ENCODE results near the gene TCERG1L. TPM values are rescaled to one million over a fixed set of nuclear protein-coding genes. Genes with fewer than 3 reads are reported as not detected.

TCERG1L gene
- polyA plus RNA-seq, 1 donor from 2014 or later, result 0.53 TPM

GRCh38 chr10:131316321-131317075, 5.0 kb upstream of the TCERG1L start:
- H4K20me1 ChIP-seq (ENCODE audit: insufficient read depth), result no peaks in the 10 kb centered on the region
- H3K79me2 ChIP-seq (replicated peaks; ENCODE audit: insufficient read depth, low read length), result no peaks in the 10 kb centered on the region
- no peaks in the 10 kb centered on the region for H3K9me2 ChIP-seq (ENCODE audit: insufficient read depth, low read length)
- H2AFZ ChIP-seq (ENCODE audit: low read depth, low read length), result no peak overlapping the region
- H3K36me3 ChIP-seq (ENCODE audit: insufficient read depth, low read length), result no peaks in the 10 kb centered on the region
- H3K27me3 ChIP-seq (ENCODE audit: insufficient read depth, low read depth, low read length), result peaks cover 16% of the 10 kb centered on the region
- no peaks in the 10 kb centered on the region for H3K9me3 ChIP-seq (ENCODE audit: low read length)
- H3K27ac ChIP-seq (ENCODE audit: low read length), result no peak overlapping the region
- H3K4me2 ChIP-seq (ENCODE audit: low read length), result no peak overlapping the region
- no peak overlapping the region for H3K4me3 ChIP-seq (ENCODE audit: low read length)
- no peaks in the 10 kb centered on the region for H3F3A ChIP-seq (ENCODE audit: insufficient read depth, low read length, poor library complexity, severe bottlenecking)
- no peak for TF ChIP-seq RAD21 (conservative IDR thresholded peaks at IDR 0.05)
- no peak overlapping the region for H3K9ac ChIP-seq (ENCODE audit: low read length)

GRCh38 chr10:131315344-131315743, 3.8 kb upstream of the TCERG1L start:
- Histone ChIP-seq H3K27ac (ENCODE audit: low read length) (no peak overlapping the region), H4K20me1 (ENCODE audit: insufficient read depth) (no peaks in the 10 kb centered on the region), H3K9me3 (ENCODE audit: low read length) (no peaks in the 10 kb centered on the region), H3K9me2 (ENCODE audit: insufficient read depth, low read length) (no peaks in the 10 kb centered on the region), H3K9ac (ENCODE audit: low read length) (no peak overlapping the region), H3K36me3 (ENCODE audit: insufficient read depth, low read length) (no peaks in the 10 kb centered on the region), H3K27me3 (ENCODE audit: insufficient read depth, low read depth, low read length) (peaks cover 20% of the 10 kb centered on the region), H3K4me3 (ENCODE audit: low read length) (no peak overlapping the region), H3K79me2 (replicated peaks; ENCODE audit: insufficient read depth, low read length) (no peaks in the 10 kb centered on the region), H3F3A (ENCODE audit: insufficient read depth, low read length, poor library complexity, severe bottlenecking) (no peaks in the 10 kb centered on the region), H2AFZ (ENCODE audit: low read depth, low read length) (no peak overlapping the region), H3K4me2 (ENCODE audit: low read length) (no peak overlapping the region)
- TF ChIP-seq CTCF (IDR thresholded peaks at IDR 0.05; ENCODE audit: poor library complexity, severe bottlenecking) (no peak), MXI1 (conservative IDR thresholded peaks at IDR 0.05; ENCODE audit: poor library complexity, severe bottlenecking) (no peak), REST (IDR thresholded peaks at IDR 0.05; ENCODE audit: borderline replicate concordance) (no peak), SMC3 (conservative IDR thresholded peaks at IDR 0.05; ENCODE audit: poor library complexity) (no peak), EZH2 (IDR thresholded peaks at IDR 0.05; ENCODE audit: borderline replicate concordance, insufficient read depth, low read length, poor library complexity, severe bottlenecking) (no peak), TAF1 (IDR thresholded peaks at IDR 0.05; ENCODE audit: low read depth) (no peak), RAD21 (conservative IDR thresholded peaks at IDR 0.05) (no peak)

- Histone ChIP-seq H3F3A (ENCODE audit: insufficient read depth, low read length, poor library complexity, severe bottlenecking) (no peaks in the 10 kb centered on the region), H3K9me2 (ENCODE audit: insufficient read depth, low read length) (no peaks in the 10 kb centered on the region), H3K4me2 (ENCODE audit: low read length) (no peak overlapping the region), H3K79me2 (replicated peaks; ENCODE audit: insufficient read depth, low read length) (no peaks in the 10 kb centered on the region), H3K9me3 (ENCODE audit: low read length) (no peaks in the 10 kb centered on the region), H3K4me3 (ENCODE audit: low read length) (no peak overlapping the region), H3K36me3 (ENCODE audit: insufficient read depth, low read length) (no peaks in the 10 kb centered on the region), H4K20me1 (ENCODE audit: insufficient read depth) (no peaks in the 10 kb centered on the region), H2AFZ (ENCODE audit: low read depth, low read length) (no peak overlapping the region), H3K27me3 (ENCODE audit: insufficient read depth, low read depth, low read length) (peaks cover 25% of the 10 kb centered on the region), H3K9ac (ENCODE audit: low read length) (no peak overlapping the region), H3K27ac (ENCODE audit: low read length) (no peak overlapping the region)
- TF ChIP-seq EP300 (conservative IDR thresholded peaks at IDR 0.05; ENCODE audit: poor library complexity, severe bottlenecking) (no peak), REST (IDR thresholded peaks at IDR 0.05; ENCODE audit: borderline replicate concordance) (no peak), EZH2 (IDR thresholded peaks at IDR 0.05; ENCODE audit: borderline replicate concordance, insufficient read depth, low read length, poor library complexity, severe bottlenecking) (no peak), POLR2AphosphoS5 (IDR thresholded peaks at IDR 0.05) (no peak), MXI1 (conservative IDR thresholded peaks at IDR 0.05; ENCODE audit: poor library complexity, severe bottlenecking) (no peak), CTCF (IDR thresholded peaks at IDR 0.05; ENCODE audit: poor library complexity, severe bottlenecking) (no peak), RAD21 (conservative IDR thresholded peaks at IDR 0.05) (no peak), TAF1 (IDR thresholded peaks at IDR 0.05; ENCODE audit: low read depth) (no peak), SMC3 (conservative IDR thresholded peaks at IDR 0.05; ENCODE audit: poor library complexity) (no peak)
Measured at GRCh38 chr10:131314799-131315198, 3.3 kb upstream of the TCERG1L start.
